ENCODE measurements around the gene NTM. TPM values are rescaled to one million over a fixed set of nuclear protein-coding genes. Genes with fewer than 3 reads are reported as not detected.

Gene NTM
- total and polyA plus RNA-seq, 2 of the 8 experiments (the other 6 are each of a cell fraction or from before 2014, with no cell fraction given), result 13.4 to 20.0 TPM

GRCh38 chr11:131910178-131910522 is 539.7 kb downstream of the NTM start (continued):
- TF ChIP-seq CBX8 (IDR thresholded peaks at IDR 0.05; ENCODE audit: borderline replicate concordance, low read depth, low read length), result no peak
- TF ChIP-seq, protein P1, sequence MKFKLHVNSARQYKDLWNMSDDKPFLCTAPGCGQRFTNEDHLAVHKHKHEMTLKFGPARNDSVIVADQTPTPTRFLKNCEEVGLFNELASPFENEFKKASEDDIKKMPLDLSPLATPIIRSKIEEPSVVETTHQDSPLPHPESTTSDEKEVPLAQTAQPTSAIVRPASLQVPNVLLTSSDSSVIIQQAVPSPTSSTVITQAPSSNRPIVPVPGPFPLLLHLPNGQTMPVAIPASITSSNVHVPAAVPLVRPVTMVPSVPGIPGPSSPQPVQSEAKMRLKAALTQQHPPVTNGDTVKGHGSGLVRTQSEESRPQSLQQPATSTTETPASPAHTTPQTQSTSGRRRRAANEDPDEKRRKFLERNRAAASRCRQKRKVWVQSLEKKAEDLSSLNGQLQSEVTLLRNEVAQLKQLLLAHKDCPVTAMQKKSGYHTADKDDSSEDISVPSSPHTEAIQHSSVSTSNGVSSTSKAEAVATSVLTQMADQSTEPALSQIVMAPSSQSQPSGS (IDR thresholded peaks at IDR 0.05; ENCODE audit: low read length), result no peak
